Naive thymus-derived CD8-positive, alpha-beta T cell (primary cell): ENCODE measurements around the gene PIAS1. TPM values are rescaled to one million over a fixed set of nuclear protein-coding genes. Genes with fewer than 3 reads are reported as not detected.

Experiments
- ATAC-seq, 2 donors: fragments of 150-1000 bp; cut with Tn5 transposase in 1 of 2; sonication (Bioruptor Pico), chemical (Tn5 transposase) in 1 of 2; 1 replicate in 1 of 2; 2 replicates in 1 of 2; pipeline ENCODE4 v1.10.0; 2021; ENCODE audit warnings: mild to moderate bottlenecking in 2 of 2, moderate library complexity in 2 of 2
- POLR2A ChIA-PET: fragments of 350-600 bp; sonication (Branson Sonifier 250); formaldehyde crosslinking; loops from one replicate; lab custom pipeline; 2021; ENCODE audit warnings: antibody characterized with exemption; lab: Charles Lee
- DNase-seq, 10 donors: peaks; one replicate each; pipeline versions ENCODE4 v3.0.0 to v3.0.0-alpha.2; 2020 to 2022
- H3K27ac Mint-ChIP-seq, 10 donors: one replicate each; pipeline ENCODE4 v1.8.0; 2020 to 2022; ENCODE audit warnings: mild to moderate bottlenecking in 10 of 10, mixed read lengths in 10 of 10, moderate library complexity in 4 of 10, inconsistent platforms in 1 of 10
- H3K27me3 Mint-ChIP-seq, 5 donors: one replicate each; pipeline ENCODE4 v1.8.0; 2021 to 2022; ENCODE audit warnings: mixed read lengths in 5 of 5
- H3K36me3 Mint-ChIP-seq, 3 donors: one replicate each; pipeline ENCODE4 v1.8.0; 2020 to 2022; ENCODE audit warnings: mixed read lengths in 3 of 3, mild to moderate bottlenecking in 2 of 3, inconsistent platforms in 1 of 3
- H3K4me1 Mint-ChIP-seq, 4 donors: one replicate each; pipeline ENCODE4 v1.8.0; 2021 to 2022; ENCODE audit warnings: mixed read lengths in 4 of 4
- H3K4me3 Mint-ChIP-seq, 10 donors: one replicate each; pipeline ENCODE4 v1.8.0; 2020 to 2022; ENCODE audit warnings: mild to moderate bottlenecking in 10 of 10, mixed read lengths in 10 of 10, moderate library complexity in 6 of 10, inconsistent platforms in 1 of 10
- H3K9me3 Mint-ChIP-seq, 9 donors: one replicate each; pipeline ENCODE4 v1.8.0; 2020 to 2022; ENCODE audit warnings: mixed read lengths in 9 of 9, mild to moderate bottlenecking in 3 of 9, inconsistent platforms in 1 of 9, moderate library complexity in 1 of 9
- polyA plus RNA-seq, 3 donors: library from polyadenylated mRNA; unstranded; fragments of 300-500 nt; fragmentation: Illumina TruSeq; gene quantifications; one replicate each; pipeline ENCODE4 v1.2.3, GENCODE V29; 2021
- total RNA-seq, 8 experiments: library from RNA in 2 of 8; stranded (reverse) in 2 of 8; gene quantifications; one replicate each; pipeline ENCODE4 v1.2.3 and lab custom pipeline; 2021 to 2026

PIAS1 gene
- total and polyA plus RNA-seq, 5 experiments from 2014 or later: 90.0 to 149 (median 120) TPM

GRCh38 chr15:68023307-68024101 lies 30.6 kb upstream of the PIAS1 start:
- POLR2A ChIA-PET: no interaction called here
- H3K36me3 Mint-ChIP-seq: no peaks in the 10 kb centered on the region
- no peaks in the 10 kb centered on the region for H3K9me3 Mint-ChIP-seq

GRCh38 chr15:68025835-68026424 lies 28.2 kb upstream of the PIAS1 start:
- no peaks in the 10 kb centered on the region for H3K9me3 Mint-ChIP-seq
- no peaks in the 10 kb centered on the region for H3K36me3 Mint-ChIP-seq
- no peak overlapping the region for H3K4me3 Mint-ChIP-seq
- peaks cover 0 to 10% (median 2%) of the 10 kb centered on the region in 5 donors for H3K27me3 Mint-ChIP-seq
- no peak for DNase-seq
- no peaks in the 10 kb centered on the region for H3K4me1 Mint-ChIP-seq
- POLR2A ChIA-PET: no interaction called here
- no peak overlapping the region for H3K27ac Mint-ChIP-seq
- ATAC-seq: no peak

More at GRCh38 chr15:68023307-68024101, 30.6 kb upstream of the PIAS1 start:
- peaks cover 0 to 5% (median 0%) of the 10 kb centered on the region in 5 donors for H3K27me3 Mint-ChIP-seq
- DNase-seq (no peak), ATAC-seq (no peak)
- no peak overlapping the region for H3K4me3 Mint-ChIP-seq
- H3K4me1 Mint-ChIP-seq: peaks cover 0 to 2% (median 0%) of the 10 kb centered on the region in 4 donors
- no peak overlapping the region for H3K27ac Mint-ChIP-seq

GRCh38 chr15:68027388-68027787 lies 26.7 kb upstream of the PIAS1 start:
- Mint-ChIP-seq H3K27ac (peak overlapping the region in 1 of 10 donors; percentile 40), H3K36me3 (no peaks in the 10 kb centered on the region), H3K4me3 (no peak overlapping the region), H3K4me1 (no peaks in the 10 kb centered on the region), H3K27me3 (peaks cover 0 to 8% (median 2%) of the 10 kb centered on the region in 5 donors), H3K9me3 (no peaks in the 10 kb centered on the region)
- POLR2A ChIA-PET: no interaction called here
- ATAC-seq (no peak), DNase-seq (no peak)

- H3K27me3 Mint-ChIP-seq: peaks cover 0 to 8% (median 3%) of the 10 kb centered on the region in 5 donors
- no peak overlapping the region for H3K27ac Mint-ChIP-seq
- no peaks in the 10 kb centered on the region for H3K9me3 Mint-ChIP-seq
- no peak for DNase-seq
- no peak overlapping the region for H3K4me3 Mint-ChIP-seq
- no peaks in the 10 kb centered on the region for H3K4me1 Mint-ChIP-seq
- no peaks in the 10 kb centered on the region for H3K36me3 Mint-ChIP-seq
- no peak for ATAC-seq
- POLR2A ChIA-PET: no interaction called here
Measured at GRCh38 chr15:68028137-68028887, 25.8 kb upstream of the PIAS1 start.

- Mint-ChIP-seq H3K4me3 (no peak overlapping the region), H3K27ac (no peak overlapping the region), H3K36me3 (no peaks in the 10 kb centered on the region), H3K4me1 (no peaks in the 10 kb centered on the region), H3K27me3 (peaks cover 0 to 8% (median 6%) of the 10 kb centered on the region in 5 donors), H3K9me3 (no peaks in the 10 kb centered on the region)
- POLR2A ChIA-PET: no interaction called here
- DNase-seq (no peak), ATAC-seq (no peak)
Measured at GRCh38 chr15:68028888-68029207, 25.3 kb upstream of the PIAS1 start.

- POLR2A ChIA-PET: interaction anchor here (0.8 kb wide), 1 partner anchor 25 kb away, joined by 4 read pairs; no protein-coding TSS in a partner anchor
- no peak overlapping the region for H3K4me3 Mint-ChIP-seq
- no peaks in the 10 kb centered on the region for H3K36me3 Mint-ChIP-seq
- no peaks in the 10 kb centered on the region for H3K4me1 Mint-ChIP-seq
- no peaks in the 10 kb centered on the region for H3K9me3 Mint-ChIP-seq
- H3K27me3 Mint-ChIP-seq: peaks cover 5 to 19% (median 12%) of the 10 kb centered on the region in 5 donors
- no peak for DNase-seq
- no peak for ATAC-seq
- H3K27ac Mint-ChIP-seq: no peak overlapping the region
Measured at GRCh38 chr15:68029959-68030358, 24.2 kb upstream of the PIAS1 start.

- DNase-seq: no peak
- no peak for ATAC-seq
- H3K27me3 Mint-ChIP-seq: peaks cover 7 to 34% (median 18%) of the 10 kb centered on the region in 5 donors
- H3K4me1 Mint-ChIP-seq: no peaks in the 10 kb centered on the region
- H3K4me3 Mint-ChIP-seq: no peak overlapping the region
- no peak overlapping the region for H3K27ac Mint-ChIP-seq
- POLR2A ChIA-PET: no interaction called here
- peaks cover 0 to 4% (median 0%) of the 10 kb centered on the region in 3 donors for H3K36me3 Mint-ChIP-seq
- H3K9me3 Mint-ChIP-seq: no peaks in the 10 kb centered on the region
Measured at GRCh38 chr15:68031404-68031803, 22.7 kb upstream of the PIAS1 start.

- ATAC-seq (no peak), DNase-seq (no peak)
- no peaks in the 10 kb centered on the region for H3K4me1 Mint-ChIP-seq
- peaks cover 0 to 13% (median 0%) of the 10 kb centered on the region in 3 donors for H3K36me3 Mint-ChIP-seq
- H3K27me3 Mint-ChIP-seq: peaks cover 8 to 46% (median 23%) of the 10 kb centered on the region in 5 donors
- POLR2A ChIA-PET: no interaction called here
- no peak overlapping the region for H3K27ac Mint-ChIP-seq
- H3K9me3 Mint-ChIP-seq: peaks cover 0 to 5% (median 0%) of the 10 kb centered on the region in 9 donors
- no peak overlapping the region for H3K4me3 Mint-ChIP-seq
Measured at GRCh38 chr15:68032672-68033071, 21.4 kb upstream of the PIAS1 start.

- no peak overlapping the region for H3K27ac Mint-ChIP-seq
- H3K4me3 Mint-ChIP-seq: no peak overlapping the region
- H3K36me3 Mint-ChIP-seq: peaks cover 0 to 13% (median 0%) of the 10 kb centered on the region in 3 donors
- POLR2A ChIA-PET: no interaction called here
- DNase-seq (no peak), ATAC-seq (no peak)
- H3K4me1 Mint-ChIP-seq: no peaks in the 10 kb centered on the region
- peaks cover 11 to 59% (median 23%) of the 10 kb centered on the region in 5 donors for H3K27me3 Mint-ChIP-seq
- peaks cover 0 to 5% (median 0%) of the 10 kb centered on the region in 9 donors for H3K9me3 Mint-ChIP-seq
Measured at GRCh38 chr15:68034081-68034480, 20.0 kb upstream of the PIAS1 start.

GRCh38 chr15:68034719-68035293 lies 19.3 kb upstream of the PIAS1 start:
- no peak overlapping the region for H3K27ac Mint-ChIP-seq
- peaks cover 11 to 59% (median 23%) of the 10 kb centered on the region in 5 donors for H3K27me3 Mint-ChIP-seq
- no peaks in the 10 kb centered on the region for H3K4me1 Mint-ChIP-seq
- ATAC-seq (no peak), DNase-seq (no peak)
- H3K36me3 Mint-ChIP-seq: peaks cover 0 to 13% (median 0%) of the 10 kb centered on the region in 3 donors
- POLR2A ChIA-PET: no interaction called here
- peak overlapping the region in 1 of 10 donors; percentile 35 for H3K4me3 Mint-ChIP-seq
- H3K9me3 Mint-ChIP-seq: peaks cover 0 to 5% (median 0%) of the 10 kb centered on the region in 9 donors

GRCh38 chr15:68038246-68038645 lies 15.9 kb upstream of the PIAS1 start:
- Mint-ChIP-seq H3K27me3 (peaks cover 12 to 57% (median 22%) of the 10 kb centered on the region in 5 donors), H3K4me3 (no peak overlapping the region), H3K9me3 (peaks cover 0 to 5% (median 0%) of the 10 kb centered on the region in 9 donors), H3K27ac (no peak overlapping the region), H3K4me1 (no peaks in the 10 kb centered on the region), H3K36me3 (peaks cover 0 to 13% (median 0%) of the 10 kb centered on the region in 3 donors)
- DNase-seq (no peak), ATAC-seq (no peak)
- POLR2A ChIA-PET: no interaction called here

- Mint-ChIP-seq H3K36me3 (peaks cover 0 to 13% (median 0%) of the 10 kb centered on the region in 3 donors), H3K9me3 (peaks cover 0 to 5% (median 0%) of the 10 kb centered on the region in 9 donors), H3K27me3 (peaks cover 4 to 38% (median 10%) of the 10 kb centered on the region in 5 donors), H3K4me3 (no peak overlapping the region), H3K4me1 (no peaks in the 10 kb centered on the region), H3K27ac (no peak overlapping the region)
- DNase-seq (no peak), ATAC-seq (no peak)
- POLR2A ChIA-PET: no interaction called here
Measured at GRCh38 chr15:68040144-68040543, 14.0 kb upstream of the PIAS1 start.
